IMR-90 (cell line): ENCODE measurements around the gene IRF2BP2.

ENCODE experiments used
- CEBPB ChIP-seq: IDR thresholded peaks from 2 replicates; pipeline ENCODE4 v1.6.1; 2012; ENCODE audit warnings: low read depth, low read length, improper control_type of control experiment
- CHD1 ChIP-seq: IDR thresholded peaks from 2 replicates; pipeline ENCODE4 v1.6.1; 2012; ENCODE audit warnings: low read depth, low read length, improper control_type of control experiment
- CTCF ChIP-seq: conservative IDR thresholded peaks from 2 replicates; pipeline ENCODE4 v1.5.1; 2012; ENCODE audit warnings: mild to moderate bottlenecking, low read depth, low read length, improper control_type of control experiment
- FOS ChIP-seq: fragments of 150-350 bp; IDR thresholded peaks from 2 replicates; pipeline ENCODE4 v1.6.1; 2016; ENCODE audit warnings: low read depth, low read length
- MAFK ChIP-seq: IDR thresholded peaks from 2 replicates; pipeline ENCODE4 v1.6.1; 2012; ENCODE audit warnings: low read depth, low read length, improper control_type of control experiment
- MAZ ChIP-seq: IDR thresholded peaks from 2 replicates; pipeline ENCODE4 v1.6.1; 2012; ENCODE audit warnings: low read depth, mild to moderate bottlenecking, low read length, improper control_type of control experiment, moderate library complexity, borderline replicate concordance
- POLR2A ChIP-seq: IDR thresholded peaks from 2 replicates; pipeline ENCODE4 v1.6.1; 2012; ENCODE audit warnings: mild to moderate bottlenecking, low read depth, low read length
- RAD21 ChIP-seq: IDR thresholded peaks from 2 replicates; pipeline ENCODE4 v1.6.1; 2012; ENCODE audit warnings: low read length, improper control_type of control experiment
- RCOR1 ChIP-seq: IDR thresholded peaks from 2 replicates; pipeline ENCODE4 v1.6.1; 2012; ENCODE audit warnings: mild to moderate bottlenecking, low read length, improper control_type of control experiment; ENCODE audit not compliant: insufficient replicate concordance
- RFX5 ChIP-seq: IDR thresholded peaks from 2 replicates; pipeline ENCODE4 v1.8.0; 2012; ENCODE audit warnings: low read depth, mild to moderate bottlenecking, low read length, moderate library complexity
- SMC3 ChIP-seq: fragments of 150-350 bp; IDR thresholded peaks from 2 replicates; pipeline ENCODE4 v1.6.1; 2016; ENCODE audit warnings: low read depth, mild to moderate bottlenecking, antibody characterized with exemption, low read length, moderate library complexity
- TF ChIP-seq, protein P1 (sequence below): fragments of 150-350 bp; IDR thresholded peaks from 2 replicates; pipeline ENCODE4 v1.6.1; 2017; ENCODE audit warnings: mild to moderate bottlenecking, antibody characterized with exemption, low read length, low read depth

DNA sequence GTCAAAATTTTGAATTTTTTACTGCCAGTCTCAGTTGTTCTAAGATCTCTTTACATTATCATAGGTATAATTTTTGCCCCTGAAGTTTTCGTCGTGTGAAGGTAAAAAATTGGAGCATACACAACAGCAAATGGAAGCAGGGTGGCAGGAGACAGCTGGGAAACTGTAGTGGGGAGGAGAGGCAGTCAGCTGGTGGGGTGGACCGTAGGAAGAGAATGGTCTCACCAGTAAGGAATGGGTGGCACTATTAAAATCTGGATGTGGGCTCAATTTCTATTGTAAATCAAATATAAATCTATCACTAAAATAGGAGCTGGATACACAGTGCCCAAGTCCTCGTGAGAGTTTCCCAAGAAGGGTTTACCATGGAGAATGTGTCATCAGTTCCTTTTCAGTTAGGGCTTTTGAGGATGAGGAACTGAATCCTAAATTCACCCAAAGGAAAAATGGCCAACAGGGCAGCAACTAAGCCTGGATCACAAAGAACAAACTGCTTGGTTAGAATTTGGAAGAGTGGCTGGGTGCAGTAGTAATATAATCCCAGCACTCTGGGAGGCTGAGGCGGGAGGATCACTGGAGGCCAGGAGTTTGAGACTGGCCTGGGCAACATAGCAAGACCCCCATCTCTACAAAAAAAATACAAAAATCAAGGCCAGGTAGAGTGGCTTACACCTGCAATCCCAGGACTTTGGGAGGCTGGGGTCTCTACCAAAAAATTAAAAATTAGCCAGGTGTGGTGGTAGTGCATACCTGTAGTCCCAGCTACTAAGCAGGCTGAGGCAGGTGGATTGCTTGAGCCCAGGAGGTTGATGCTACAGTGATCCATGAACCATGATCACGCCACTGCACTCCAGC lies 10.5 kb upstream of the IRF2BP2 start:
- TF ChIP-seq CTCF (no peak), POLR2A (no peak), FOS (no peak), RFX5 (no peak), RCOR1 (no peak), MAFK (no peak), CEBPB (no peak), MAZ (no peak), SMC3 (no peak), RAD21 (no peak), CHD1 (no peak)
- TF ChIP-seq, protein P1, sequence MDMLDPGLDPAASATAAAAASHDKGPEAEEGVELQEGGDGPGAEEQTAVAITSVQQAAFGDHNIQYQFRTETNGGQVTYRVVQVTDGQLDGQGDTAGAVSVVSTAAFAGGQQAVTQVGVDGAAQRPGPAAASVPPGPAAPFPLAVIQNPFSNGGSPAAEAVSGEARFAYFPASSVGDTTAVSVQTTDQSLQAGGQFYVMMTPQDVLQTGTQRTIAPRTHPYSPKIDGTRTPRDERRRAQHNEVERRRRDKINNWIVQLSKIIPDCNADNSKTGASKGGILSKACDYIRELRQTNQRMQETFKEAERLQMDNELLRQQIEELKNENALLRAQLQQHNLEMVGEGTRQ, result no peak
